Lung (tissue), 12 donors: ENCODE data around the gene CAD. TPM values are rescaled to one million over a fixed set of nuclear protein-coding genes. Genes with fewer than 3 reads are reported as not detected.

Source experiments
- ATAC-seq: fragments of 200-7000 bp; cut with Tn5 transposase; one replicate; pipeline ENCODE4 v1.9.1; 2020; ENCODE audit warnings: moderate number of reproducible peaks; ENCODE audit not compliant: insufficient read depth, low FRiP score
- DNase-seq, 3 donors: peaks; one replicate each; pipeline ENCODE4 v3.0.0-alpha.2; 2013 to 2017
- H3K27ac ChIP-seq, 2 donors: one replicate each; pipeline ENCODE4 v1.5.1; 2013; ENCODE audit warnings: mild to moderate bottlenecking in 2 of 2, moderate library complexity in 2 of 2, control low read depth in 1 of 2, inconsistent platforms in 1 of 2, low read depth in 1 of 2, low read length in 1 of 2
- H3K27me3 ChIP-seq, 3 donors: one replicate each; pipeline ENCODE4 v1.5.1; 2013; ENCODE audit warnings: low read length in 2 of 3; ENCODE audit not compliant: control insufficient read depth in 3 of 3, insufficient read depth in 3 of 3
- H3K36me3 ChIP-seq, 4 donors: one replicate each; pipeline ENCODE4 v1.5.1; 2013; ENCODE audit warnings: low read length in 4 of 4, mild to moderate bottlenecking in 1 of 4, moderate library complexity in 1 of 4; ENCODE audit not compliant: control insufficient read depth in 4 of 4, insufficient read depth in 4 of 4
- H3K4me1 ChIP-seq, 5 donors: one replicate each; pipeline ENCODE4 v1.5.1; 2013; ENCODE audit warnings: low read length in 5 of 5, mild to moderate bottlenecking in 2 of 5, moderate library complexity in 1 of 5; ENCODE audit not compliant: control insufficient read depth in 5 of 5, insufficient read depth in 5 of 5
- H3K4me3 ChIP-seq: one replicate; pipeline ENCODE4 v1.5.1; 2013; ENCODE audit warnings: mild to moderate bottlenecking, control low read depth, moderate library complexity
- H3K9ac ChIP-seq, 2 donors: one replicate each; pipeline ENCODE4 v1.5.1; 2013; ENCODE audit warnings: low read length in 2 of 2, control low read depth in 1 of 2; ENCODE audit not compliant: insufficient read depth in 1 of 2
- H3K9me3 ChIP-seq, 4 donors: one replicate each; pipeline ENCODE4 v1.5.1; 2013; ENCODE audit warnings: low read length in 3 of 4, mild to moderate bottlenecking in 1 of 4, moderate library complexity in 1 of 4; ENCODE audit not compliant: control insufficient read depth in 4 of 4, insufficient read depth in 3 of 4
- CTCF ChIP-seq: IDR thresholded peaks from 2 replicates; pipeline ENCODE4 v1.5.1; 2012; ENCODE audit warnings: mild to moderate bottlenecking; ENCODE audit errors: control extremely low read depth, extremely low read depth
- WGBS, 2 donors: extraction: QIAGEN DNeasy Blood & Tissue Kit; methylation state at CpG; one replicate each; pipeline ENCODE4 v1.1.7; 2013; 5-methylcytosine and 5-hydroxymethylcytosine counted together
- polyA plus RNA-seq, 2 donors: library from polyadenylated mRNA; stranded (reverse); fragments of 200-250 nt; gene quantifications; one replicate each; pipeline ENCODE4 v1.2.1, GENCODE V29; 2013
- total RNA-seq, 2 donors: library from RNA; depleted of rRNA in 1 of 2; stranded (reverse); fragments of >200 nt in 1 of 2; gene quantifications; one replicate each; pipeline ENCODE4 v1.2.1, GENCODE V29; 2014 to 2021
- donor health status: control.
- donor health status: control.
- donor health status: Bipolar disorder and iron deficiency.
- donor health status: healthy.
- donor health status: DM: yes; HTN: yes; CAD: no.

CAD gene
- total and polyA plus RNA-seq, 4 donors, result 10.9 to 42.0 (median 18.9) TPM

- Histone ChIP-seq H3K9me3 (no peaks in the 10 kb centered on the region), H3K27ac (no peak overlapping the region), H3K36me3 (no peaks in the 10 kb centered on the region), H3K9ac (no peak overlapping the region), H3K4me3 (no peak overlapping the region), H3K27me3 (peaks cover 0 to 2% (median 2%) of the 10 kb centered on the region in 3 donors), H3K4me1 (peaks cover 0 to 7% (median 2%) of the 10 kb centered on the region in 5 donors)
- ATAC-seq (no peak), DNase-seq (peak; percentile 19 to 61 (median 29))
- WGBS, 2 donors, result 60 to 68% methylated on average over 4 of the region's 4 CpGs
- no peak for TF ChIP-seq CTCF
Measured at GRCh38 chr2:27184115-27184514, 33.1 kb upstream of the CAD start.

- peaks cover 0 to 2% (median 0%) of the 10 kb centered on the region in 3 donors for H3K27me3 ChIP-seq
- no peaks in the 10 kb centered on the region for H3K36me3 ChIP-seq
- WGBS, 2 donors, result 26 to 38% methylated on average over 6 of the region's 6 CpGs
- H3K9me3 ChIP-seq, result no peaks in the 10 kb centered on the region
- peak overlapping the region in 1 of 2 donors; percentile 0 for H3K27ac ChIP-seq
- peaks cover 0 to 7% (median 2%) of the 10 kb centered on the region in 5 donors for H3K4me1 ChIP-seq
- peak; percentile 65 for ATAC-seq
- no peak overlapping the region for H3K9ac ChIP-seq
- peak in 2 of 3 donors; percentile 21 to 38 for DNase-seq
- TF ChIP-seq CTCF, result no peak
- H3K4me3 ChIP-seq, result no peak overlapping the region
Measured at GRCh38 chr2:27185331-27186026, 31.7 kb upstream of the CAD start.

GRCh38 chr2:27186613-27187345, 30.4 kb upstream of the CAD start:
- 71% methylated on average over 6 of the region's 6 CpGs for WGBS, 2 donors
- TF ChIP-seq CTCF, result no peak
- Histone ChIP-seq H3K27ac (no peak overlapping the region), H3K27me3 (peaks cover 0 to 2% (median 2%) of the 10 kb centered on the region in 3 donors), H3K36me3 (no peaks in the 10 kb centered on the region), H3K9ac (no peak overlapping the region), H3K4me3 (no peak overlapping the region), H3K4me1 (peaks cover 0 to 7% (median 2%) of the 10 kb centered on the region in 5 donors), H3K9me3 (no peaks in the 10 kb centered on the region)
- DNase-seq, result no peak
- ATAC-seq, result no peak
